Measurements from ENCODE around the gene ZNF341. TPM values are rescaled to one million over a fixed set of nuclear protein-coding genes. Genes with fewer than 3 reads are reported as not detected.

The ZNF341 gene
- total and polyA plus RNA-seq, 9 of the 15 experiments (the other 6 are each of a cell fraction or from before 2014, with no cell fraction given): 0.08 to 2.6 (median 1.0) TPM

GRCh38 chr20:33704197-33704924, 27.4 kb upstream of the ZNF341 start:
- Histone ChIP-seq H3K4me2 (ENCODE audit: insufficient read depth, low read length) (no peak overlapping the region), H3K27me3 (ENCODE audit: control insufficient read depth in 2 of 2, insufficient read depth in 2 of 2, low read length in 2 of 2) (no peaks in the 10 kb centered on the region; a peak in 1 of 5 replicates), H3K36me3 (ENCODE audit: control insufficient read depth, insufficient read depth, low read length) (peaks cover 13% of the 10 kb centered on the region; the same call in 2 of the 3 replicates), H3K4me1 (replicated peaks in 1 of 2; ENCODE audit: control insufficient read depth in 2 of 2, insufficient read depth in 2 of 2, low read length in 2 of 2) (peaks cover 4 to 6% of the 10 kb centered on the region in 2 experiments; a peak in 4 of 5 replicates), H3K9ac (ENCODE audit: insufficient read depth in 1 of 2, low read depth in 2 of 2, low read length in 2 of 2) (no peak overlapping the region), H3K4me3 (no peak overlapping the region), H4K20me1 (replicated peaks; ENCODE audit: control insufficient read depth, insufficient read depth, low read length) (no peaks in the 10 kb centered on the region), H2AFZ (ENCODE audit: low read depth, low read length) (no peak overlapping the region), H3K9me1 (ENCODE audit: control insufficient read depth, insufficient read depth, low read length) (peaks cover 4% of the 10 kb centered on the region), H3K79me2 (ENCODE audit: control insufficient read depth, insufficient read depth, low read length) (no peaks in the 10 kb centered on the region), H3K27ac (ENCODE audit: extremely low read depth, low read depth, low read length) (no peak overlapping the region), H3K9me3 (replicated peaks; ENCODE audit: control insufficient read depth, insufficient read depth, low read depth, low read length) (no peaks in the 10 kb centered on the region)
- CTCF ChIA-PET (ENCODE audit: low intra/inter-chr PET ratio): no interaction called here
- in situ Hi-C loops (cut with MboI): no loop called here
- POLR2A ChIA-PET: interaction anchor here (0.8 to 1.3 kb wide), 3 partner anchors 9 to 31 kb away, joined by 3 to 4 read pairs (median 3); partner anchors contain the start of gene PXMP4
- no peak for DNase-seq (ENCODE audit: extremely low read depth in 1 of 4, low spot score in 3 of 4)
- BruUV-seq (replicated peaks): no TSS peak
- TF ChIP-seq SRSF1 (IDR thresholded peaks at IDR 0.05; ENCODE audit: low read depth, low read length) (no peak), TOE1 (IDR thresholded peaks at IDR 0.05; ENCODE audit: borderline replicate concordance) (no peak), TOE1 (CRISPR knock-in tag; IDR thresholded peaks at IDR 0.05; ENCODE audit: borderline replicate concordance, low read depth) (no peak)
- no peak for ATAC-seq
- WGBS (ENCODE audit: insufficient coverage, low coverage, missing lambda C conversion rate): 81% methylated on average over 11 of the region's 11 CpGs
- no peak for FAIRE-seq
- intact Hi-C loops (cut with micrococcal nuclease): no loop called here

GRCh38 chr20:33707668-33708067, 24.1 kb upstream of the ZNF341 start:
- Histone ChIP-seq H3K4me1 (replicated peaks in 1 of 2; ENCODE audit: control insufficient read depth in 2 of 2, insufficient read depth in 2 of 2, low read length in 2 of 2) (peaks cover 19 to 25% of the 10 kb centered on the region in 2 experiments), H3K27me3 (ENCODE audit: control insufficient read depth in 2 of 2, insufficient read depth in 2 of 2, low read length in 2 of 2) (no peaks in the 10 kb centered on the region; a peak in 1 of 5 replicates), H3K9me3 (replicated peaks; ENCODE audit: control insufficient read depth, insufficient read depth, low read depth, low read length) (no peaks in the 10 kb centered on the region), H3K36me3 (ENCODE audit: control insufficient read depth, insufficient read depth, low read length) (peaks cover 22% of the 10 kb centered on the region; the same call in 2 of the 3 replicates), H3K9ac (ENCODE audit: insufficient read depth in 1 of 2, low read depth in 2 of 2, low read length in 2 of 2) (0 out of 4 replicates have a peak overlapping the region, but pooled peaks of 1 of the 2 experiments have one; percentile 24), H3K4me2 (ENCODE audit: insufficient read depth, low read length) (no peak overlapping the region), H3K27ac (ENCODE audit: extremely low read depth, low read depth, low read length) (no peak overlapping the region), H2AFZ (ENCODE audit: low read depth, low read length) (no peak overlapping the region), H3K9me1 (ENCODE audit: control insufficient read depth, insufficient read depth, low read length) (peaks cover 4% of the 10 kb centered on the region), H4K20me1 (replicated peaks; ENCODE audit: control insufficient read depth, insufficient read depth, low read length) (no peaks in the 10 kb centered on the region), H3K4me3 (no peak overlapping the region), H3K79me2 (ENCODE audit: control insufficient read depth, insufficient read depth, low read length) (no peaks in the 10 kb centered on the region)
- TF ChIP-seq CTCFL (IDR thresholded peaks at IDR 0.05; ENCODE audit: borderline replicate concordance, insufficient read depth, low read depth, low read length, poor library complexity, severe bottlenecking) (no peak), ZNF23 (CRISPR knock-in tag; IDR thresholded peaks at IDR 0.05) (no peak), MTA1 (IDR thresholded peaks at IDR 0.05; ENCODE audit: borderline replicate concordance) (no peak), ZNF354B (CRISPR knock-in tag; IDR thresholded peaks at IDR 0.05) (no peak), MITF (IDR thresholded peaks at IDR 0.05) (no peak), HOXB6 (CRISPR knock-in tag; IDR thresholded peaks at IDR 0.05; ENCODE audit: borderline replicate concordance) (no peak), E2F3 (CRISPR knock-in tag; IDR thresholded peaks at IDR 0.05) (no peak)
- BruUV-seq (replicated peaks): no TSS peak
- 96% methylated on average over 11 of the region's 11 CpGs for WGBS (ENCODE audit: insufficient coverage, low coverage, missing lambda C conversion rate)
- CTCF ChIA-PET (ENCODE audit: low intra/inter-chr PET ratio): interaction anchor here (0.7 kb wide), 1 partner anchor 42 kb away, joined by 4 read pairs; no protein-coding TSS in a partner anchor
- FAIRE-seq: no peak
- intact Hi-C loops (cut with micrococcal nuclease): no loop called here
- ATAC-seq: no peak
- POLR2A ChIA-PET: interaction anchor here (0.9 kb wide), 1 partner anchor 13 kb away, joined by 3 read pairs; the partner anchor contains the start of gene PXMP4
- DNase-seq (ENCODE audit: extremely low read depth in 1 of 4, low spot score in 3 of 4): no peak
- in situ Hi-C loops (cut with MboI): no loop called here

Data from K562 (cell line).